ENCODE measurements around the gene FOXC1.

- TF ChIP-seq, protein P1, sequence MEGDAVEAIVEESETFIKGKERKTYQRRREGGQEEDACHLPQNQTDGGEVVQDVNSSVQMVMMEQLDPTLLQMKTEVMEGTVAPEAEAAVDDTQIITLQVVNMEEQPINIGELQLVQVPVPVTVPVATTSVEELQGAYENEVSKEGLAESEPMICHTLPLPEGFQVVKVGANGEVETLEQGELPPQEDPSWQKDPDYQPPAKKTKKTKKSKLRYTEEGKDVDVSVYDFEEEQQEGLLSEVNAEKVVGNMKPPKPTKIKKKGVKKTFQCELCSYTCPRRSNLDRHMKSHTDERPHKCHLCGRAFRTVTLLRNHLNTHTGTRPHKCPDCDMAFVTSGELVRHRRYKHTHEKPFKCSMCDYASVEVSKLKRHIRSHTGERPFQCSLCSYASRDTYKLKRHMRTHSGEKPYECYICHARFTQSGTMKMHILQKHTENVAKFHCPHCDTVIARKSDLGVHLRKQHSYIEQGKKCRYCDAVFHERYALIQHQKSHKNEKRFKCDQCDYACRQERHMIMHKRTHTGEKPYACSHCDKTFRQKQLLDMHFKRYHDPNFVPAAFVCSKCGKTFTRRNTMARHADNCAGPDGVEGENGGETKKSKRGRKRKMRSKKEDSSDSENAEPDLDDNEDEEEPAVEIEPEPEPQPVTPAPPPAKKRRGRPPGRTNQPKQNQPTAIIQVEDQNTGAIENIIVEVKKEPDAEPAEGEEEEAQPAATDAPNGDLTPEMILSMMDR (IDR thresholded peaks at IDR 0.05) = no peak
- no peak for TF ChIP-seq POLR2A (IDR thresholded peaks at IDR 0.05)
Measured at GRCh38 chr6:1560281-1561058, 49.2 kb upstream of the FOXC1 start.
